ENCODE data around the gene CYB561A3.

GRCh38 chr11:61340979-61341378 is 20.7 kb downstream of the CYB561A3 start:
- TF ChIP-seq, protein P1, sequence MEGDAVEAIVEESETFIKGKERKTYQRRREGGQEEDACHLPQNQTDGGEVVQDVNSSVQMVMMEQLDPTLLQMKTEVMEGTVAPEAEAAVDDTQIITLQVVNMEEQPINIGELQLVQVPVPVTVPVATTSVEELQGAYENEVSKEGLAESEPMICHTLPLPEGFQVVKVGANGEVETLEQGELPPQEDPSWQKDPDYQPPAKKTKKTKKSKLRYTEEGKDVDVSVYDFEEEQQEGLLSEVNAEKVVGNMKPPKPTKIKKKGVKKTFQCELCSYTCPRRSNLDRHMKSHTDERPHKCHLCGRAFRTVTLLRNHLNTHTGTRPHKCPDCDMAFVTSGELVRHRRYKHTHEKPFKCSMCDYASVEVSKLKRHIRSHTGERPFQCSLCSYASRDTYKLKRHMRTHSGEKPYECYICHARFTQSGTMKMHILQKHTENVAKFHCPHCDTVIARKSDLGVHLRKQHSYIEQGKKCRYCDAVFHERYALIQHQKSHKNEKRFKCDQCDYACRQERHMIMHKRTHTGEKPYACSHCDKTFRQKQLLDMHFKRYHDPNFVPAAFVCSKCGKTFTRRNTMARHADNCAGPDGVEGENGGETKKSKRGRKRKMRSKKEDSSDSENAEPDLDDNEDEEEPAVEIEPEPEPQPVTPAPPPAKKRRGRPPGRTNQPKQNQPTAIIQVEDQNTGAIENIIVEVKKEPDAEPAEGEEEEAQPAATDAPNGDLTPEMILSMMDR (conservative IDR thresholded peaks at IDR 0.05; ENCODE audit: low read depth in 2 of 2) = no peak
- TF ChIP-seq POLR2AphosphoS5 (IDR thresholded peaks at IDR 0.05; ENCODE audit: low read depth) (no peak), EZH2 (IDR thresholded peaks at IDR 0.05; ENCODE audit: low read depth, unreplicated experiment) (no peak), STAT1 (IDR thresholded peaks at IDR 0.05; ENCODE audit: unreplicated experiment) (no peak), CREB1 (CRISPR knock-in tag; IDR thresholded peaks at IDR 0.05; ENCODE audit: low read depth) (no peak), ETS1 (IDR thresholded peaks at IDR 0.05) (no peak), EZH2phosphoT487 (IDR thresholded peaks at IDR 0.05; ENCODE audit: unreplicated experiment) (no peak), ZNF114 (CRISPR knock-in tag; IDR thresholded peaks at IDR 0.05) (no peak)
- TF ChIP-seq, protein P2, sequence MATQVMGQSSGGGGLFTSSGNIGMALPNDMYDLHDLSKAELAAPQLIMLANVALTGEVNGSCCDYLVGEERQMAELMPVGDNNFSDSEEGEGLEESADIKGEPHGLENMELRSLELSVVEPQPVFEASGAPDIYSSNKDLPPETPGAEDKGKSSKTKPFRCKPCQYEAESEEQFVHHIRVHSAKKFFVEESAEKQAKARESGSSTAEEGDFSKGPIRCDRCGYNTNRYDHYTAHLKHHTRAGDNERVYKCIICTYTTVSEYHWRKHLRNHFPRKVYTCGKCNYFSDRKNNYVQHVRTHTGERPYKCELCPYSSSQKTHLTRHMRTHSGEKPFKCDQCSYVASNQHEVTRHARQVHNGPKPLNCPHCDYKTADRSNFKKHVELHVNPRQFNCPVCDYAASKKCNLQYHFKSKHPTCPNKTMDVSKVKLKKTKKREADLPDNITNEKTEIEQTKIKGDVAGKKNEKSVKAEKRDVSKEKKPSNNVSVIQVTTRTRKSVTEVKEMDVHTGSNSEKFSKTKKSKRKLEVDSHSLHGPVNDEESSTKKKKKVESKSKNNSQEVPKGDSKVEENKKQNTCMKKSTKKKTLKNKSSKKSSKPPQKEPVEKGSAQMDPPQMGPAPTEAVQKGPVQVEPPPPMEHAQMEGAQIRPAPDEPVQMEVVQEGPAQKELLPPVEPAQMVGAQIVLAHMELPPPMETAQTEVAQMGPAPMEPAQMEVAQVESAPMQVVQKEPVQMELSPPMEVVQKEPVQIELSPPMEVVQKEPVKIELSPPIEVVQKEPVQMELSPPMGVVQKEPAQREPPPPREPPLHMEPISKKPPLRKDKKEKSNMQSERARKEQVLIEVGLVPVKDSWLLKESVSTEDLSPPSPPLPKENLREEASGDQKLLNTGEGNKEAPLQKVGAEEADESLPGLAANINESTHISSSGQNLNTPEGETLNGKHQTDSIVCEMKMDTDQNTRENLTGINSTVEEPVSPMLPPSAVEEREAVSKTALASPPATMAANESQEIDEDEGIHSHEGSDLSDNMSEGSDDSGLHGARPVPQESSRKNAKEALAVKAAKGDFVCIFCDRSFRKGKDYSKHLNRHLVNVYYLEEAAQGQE (IDR thresholded peaks at IDR 0.05; ENCODE audit: unreplicated experiment) = no peak

Measured in GM23338 (cell line).